ENCODE data around the gene UBE3A. TPM values are rescaled to one million over a fixed set of nuclear protein-coding genes. Genes with fewer than 3 reads are reported as not detected.
A peak's percentile ranks its signal among the peaks of the same experiment; 100 is the strongest.

Gene UBE3A
- total RNA-seq, 1 donor from 2014 or later: 102 TPM

DNA sequence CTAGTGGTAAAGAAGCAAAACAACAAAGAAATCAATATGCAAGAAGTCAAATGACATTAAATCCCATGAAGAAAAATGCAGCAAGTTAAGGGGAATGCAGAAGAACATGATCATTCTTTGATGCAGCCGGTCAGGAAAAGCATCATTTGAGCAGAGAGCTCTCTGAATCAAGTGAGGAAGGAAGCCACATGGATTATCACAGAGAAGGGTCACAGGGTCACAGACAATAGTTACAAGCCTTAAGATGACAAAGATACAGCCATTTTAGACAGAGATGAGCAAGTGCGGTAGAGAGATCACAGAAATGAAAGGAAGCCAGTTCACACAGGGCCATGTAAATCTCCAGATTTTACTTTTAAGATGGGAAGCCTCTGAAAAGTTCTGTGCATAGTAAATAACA, 43.9 kb downstream of the UBE3A start:
- no peak for TF ChIP-seq EZH2 (IDR thresholded peaks at IDR 0.05; ENCODE audit: insufficient read depth, low read length)
- TF ChIP-seq, protein P1, sequence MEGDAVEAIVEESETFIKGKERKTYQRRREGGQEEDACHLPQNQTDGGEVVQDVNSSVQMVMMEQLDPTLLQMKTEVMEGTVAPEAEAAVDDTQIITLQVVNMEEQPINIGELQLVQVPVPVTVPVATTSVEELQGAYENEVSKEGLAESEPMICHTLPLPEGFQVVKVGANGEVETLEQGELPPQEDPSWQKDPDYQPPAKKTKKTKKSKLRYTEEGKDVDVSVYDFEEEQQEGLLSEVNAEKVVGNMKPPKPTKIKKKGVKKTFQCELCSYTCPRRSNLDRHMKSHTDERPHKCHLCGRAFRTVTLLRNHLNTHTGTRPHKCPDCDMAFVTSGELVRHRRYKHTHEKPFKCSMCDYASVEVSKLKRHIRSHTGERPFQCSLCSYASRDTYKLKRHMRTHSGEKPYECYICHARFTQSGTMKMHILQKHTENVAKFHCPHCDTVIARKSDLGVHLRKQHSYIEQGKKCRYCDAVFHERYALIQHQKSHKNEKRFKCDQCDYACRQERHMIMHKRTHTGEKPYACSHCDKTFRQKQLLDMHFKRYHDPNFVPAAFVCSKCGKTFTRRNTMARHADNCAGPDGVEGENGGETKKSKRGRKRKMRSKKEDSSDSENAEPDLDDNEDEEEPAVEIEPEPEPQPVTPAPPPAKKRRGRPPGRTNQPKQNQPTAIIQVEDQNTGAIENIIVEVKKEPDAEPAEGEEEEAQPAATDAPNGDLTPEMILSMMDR (IDR thresholded peaks at IDR 0.05; ENCODE audit: insufficient read depth, low read depth, low read length): no peak
- Histone ChIP-seq H3K79me2 (ENCODE audit: insufficient read depth, low read length) (peaks cover 82% of the 10 kb centered on the region), H3K4me2 (ENCODE audit: low read length) (no peak overlapping the region), H4K20me1 (ENCODE audit: insufficient read depth, low read length) (peaks cover 41% of the 10 kb centered on the region), H3K4me1 (ENCODE audit: insufficient read depth, low read length) (peaks cover 13% of the 10 kb centered on the region), H3K9me3 (ENCODE audit: insufficient read depth, low read depth, low read length) (no peaks in the 10 kb centered on the region), H3K36me3 (ENCODE audit: insufficient read depth, low read length) (peaks cover 6% of the 10 kb centered on the region), H3K4me3 (ENCODE audit: insufficient read depth, low read depth, low read length) (no peak overlapping the region), H2AFZ (ENCODE audit: low read depth, low read length) (no peak overlapping the region), H3K27ac (ENCODE audit: low read depth, low read length) (no peak overlapping the region), H3K9ac (ENCODE audit: low read length) (no peak overlapping the region), H3K27me3 (ENCODE audit: insufficient read depth, low read length) (no peaks in the 10 kb centered on the region)
- Mint-ChIP-seq H3K9me3 (ENCODE audit: unreplicated experiment) (peaks cover 2% of the 10 kb centered on the region), H3K36me3 (ENCODE audit: low read depth, unreplicated experiment) (no peaks in the 10 kb centered on the region), H3K4me3 (ENCODE audit: unreplicated experiment) (no peak overlapping the region), H3K27me3 (ENCODE audit: low read depth, unreplicated experiment) (no peaks in the 10 kb centered on the region), H3K27ac (ENCODE audit: unreplicated experiment) (no peak overlapping the region), H3K4me1 (ENCODE audit: low read depth, unreplicated experiment) (peaks cover 6% of the 10 kb centered on the region)
- no peak for DNase-seq (ENCODE audit: low read depth)
- no peak for FAIRE-seq

DNA sequence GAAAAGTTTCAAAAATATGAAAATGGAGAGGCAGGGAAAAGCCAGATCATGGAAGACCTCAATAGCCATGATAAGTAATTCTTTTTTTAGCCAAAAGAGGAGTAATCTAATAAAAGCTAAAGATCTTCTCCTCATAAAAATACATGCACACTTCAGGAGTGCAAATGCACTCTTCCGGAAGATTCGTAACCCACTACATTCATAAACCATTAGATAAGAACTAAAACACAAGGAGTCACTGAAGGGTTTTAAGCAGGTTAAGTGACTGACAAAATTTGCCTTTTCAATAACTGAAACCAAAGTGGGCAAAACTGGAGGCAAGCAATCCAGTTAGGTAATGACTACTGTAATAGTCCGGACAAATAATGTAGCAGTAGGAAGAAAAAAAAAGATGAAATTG, 46.0 kb downstream of the UBE3A start:
- DNase-seq (ENCODE audit: low read depth) (peak; percentile 21), FAIRE-seq (no peak)
- Histone ChIP-seq H3K27me3 (ENCODE audit: insufficient read depth, low read length) (no peaks in the 10 kb centered on the region), H3K27ac (ENCODE audit: low read depth, low read length) (peak overlapping the region; percentile 57), H3K4me2 (ENCODE audit: low read length) (peak overlapping the region; percentile 61), H3K79me2 (ENCODE audit: insufficient read depth, low read length) (peaks cover 85% of the 10 kb centered on the region), H3K36me3 (ENCODE audit: insufficient read depth, low read length) (peaks cover 6% of the 10 kb centered on the region), H3K9ac (ENCODE audit: low read length) (peak overlapping the region; percentile 29), H3K4me1 (ENCODE audit: insufficient read depth, low read length) (peaks cover 13% of the 10 kb centered on the region), H2AFZ (ENCODE audit: low read depth, low read length) (no peak overlapping the region), H3K9me3 (ENCODE audit: insufficient read depth, low read depth, low read length) (no peaks in the 10 kb centered on the region), H4K20me1 (ENCODE audit: insufficient read depth, low read length) (peaks cover 57% of the 10 kb centered on the region), H3K4me3 (ENCODE audit: insufficient read depth, low read depth, low read length) (no peak overlapping the region)
- Mint-ChIP-seq H3K27me3 (ENCODE audit: low read depth, unreplicated experiment) (no peaks in the 10 kb centered on the region), H3K27ac (ENCODE audit: unreplicated experiment) (no peak overlapping the region), H3K9me3 (ENCODE audit: unreplicated experiment) (no peaks in the 10 kb centered on the region), H3K4me1 (ENCODE audit: low read depth, unreplicated experiment) (peaks cover 5% of the 10 kb centered on the region), H3K4me3 (ENCODE audit: unreplicated experiment) (no peak overlapping the region), H3K36me3 (ENCODE audit: low read depth, unreplicated experiment) (no peaks in the 10 kb centered on the region)
- TF ChIP-seq, protein P1 (IDR thresholded peaks at IDR 0.05; ENCODE audit: insufficient read depth, low read depth, low read length): no peak
- TF ChIP-seq EZH2 (IDR thresholded peaks at IDR 0.05; ENCODE audit: insufficient read depth, low read length): no peak

DNA sequence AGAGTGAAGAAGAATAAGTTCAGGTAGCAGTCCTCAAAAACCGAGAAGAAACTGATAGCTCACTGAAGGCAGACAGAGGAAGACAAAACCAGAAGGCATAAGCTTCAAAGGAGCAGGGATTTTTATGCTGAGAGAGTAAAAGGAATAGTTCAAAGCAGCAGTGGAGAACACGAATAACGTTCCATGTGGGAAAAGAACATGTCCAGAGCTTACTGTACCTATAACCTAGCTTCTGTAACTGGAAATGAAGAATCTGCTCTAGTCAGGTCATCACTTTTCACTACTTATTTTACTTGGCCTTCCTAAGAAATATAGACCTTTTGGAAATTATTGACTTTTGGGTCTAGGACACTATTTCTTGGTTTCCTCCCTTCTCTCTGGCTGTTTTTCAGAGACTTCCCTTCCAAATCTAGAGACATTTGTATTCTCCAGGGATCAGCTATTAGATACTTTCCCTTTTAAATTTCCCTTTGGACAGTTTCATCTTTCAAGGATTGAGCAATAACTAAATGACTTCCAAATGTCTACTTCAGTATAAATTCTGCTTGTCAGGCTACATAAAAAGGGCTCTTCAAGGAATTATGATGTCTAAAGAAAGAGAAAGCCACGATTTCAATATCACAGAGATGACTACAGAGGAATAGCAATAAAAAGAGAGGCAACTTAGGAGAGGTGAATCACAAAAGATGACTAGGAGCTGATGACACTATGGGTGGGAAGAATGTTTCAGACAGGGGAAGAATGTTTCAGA, 46.7 kb downstream of the UBE3A start:
- no peaks in the 10 kb centered on the region for H3K27me3 Mint-ChIP-seq (ENCODE audit: low read depth, unreplicated experiment)
- H3K9me3 ChIP-seq (ENCODE audit: insufficient read depth, low read depth, low read length): no peaks in the 10 kb centered on the region
- peak overlapping the region; percentile 57 for H3K27ac ChIP-seq (ENCODE audit: low read depth, low read length)
- H3K79me2 ChIP-seq (ENCODE audit: insufficient read depth, low read length): peaks cover 83% of the 10 kb centered on the region
- peaks cover 6% of the 10 kb centered on the region for H3K36me3 ChIP-seq (ENCODE audit: insufficient read depth, low read length)
- peaks cover 12% of the 10 kb centered on the region for H3K4me1 ChIP-seq (ENCODE audit: insufficient read depth, low read length)
- H4K20me1 ChIP-seq (ENCODE audit: insufficient read depth, low read length): peaks cover 50% of the 10 kb centered on the region
- H3K9me3 Mint-ChIP-seq (ENCODE audit: unreplicated experiment): no peaks in the 10 kb centered on the region
- H3K4me3 Mint-ChIP-seq (ENCODE audit: unreplicated experiment): no peak overlapping the region
- DNase-seq (ENCODE audit: low read depth) (peak; percentile 74), FAIRE-seq (peak; percentile 68)
- no peak overlapping the region for H2AFZ ChIP-seq (ENCODE audit: low read depth, low read length)
- no peaks in the 10 kb centered on the region for H3K36me3 Mint-ChIP-seq (ENCODE audit: low read depth, unreplicated experiment)
- peak overlapping the region; percentile 61 for H3K4me2 ChIP-seq (ENCODE audit: low read length)
- no peaks in the 10 kb centered on the region for H3K27me3 ChIP-seq (ENCODE audit: insufficient read depth, low read length)
- TF ChIP-seq, protein P1 (IDR thresholded peaks at IDR 0.05; ENCODE audit: insufficient read depth, low read depth, low read length): no peak
- TF ChIP-seq EZH2 (IDR thresholded peaks at IDR 0.05; ENCODE audit: insufficient read depth, low read length): no peak
- H3K4me3 ChIP-seq (ENCODE audit: insufficient read depth, low read depth, low read length): no peak overlapping the region
- H3K9ac ChIP-seq (ENCODE audit: low read length): peak overlapping the region; percentile 29
- H3K4me1 Mint-ChIP-seq (ENCODE audit: low read depth, unreplicated experiment): peaks cover 2% of the 10 kb centered on the region
- no peak overlapping the region for H3K27ac Mint-ChIP-seq (ENCODE audit: unreplicated experiment)

Data from astrocyte (in vitro differentiated cells and primary cell).